Left colon (tissue), 2 donors: ENCODE results near the gene METTL8. TPM values are rescaled to one million over a fixed set of nuclear protein-coding genes. Genes with fewer than 3 reads are reported as not detected.
"Not testable (repeated sequence)": the region's sequence is repeated elsewhere in the genome, so short reads cannot be mapped to it uniquely, and the experiment has no call there.

Experiments
- ATAC-seq: fragments of 200-7000 bp; cut with Tn5 transposase; one replicate; pipeline ENCODE4 v1.9.1; 2020; ENCODE audit warnings: mild to moderate bottlenecking, moderate library complexity
- DNase-seq, 2 donors: peaks; one replicate each; pipeline ENCODE4 v3.0.0-alpha.2; 2020
- intact Hi-C, 2 donors: fragments of 100-400 bp; cut with DNase I in 1 of 2; cut with micrococcal nuclease in 1 of 2; formaldehyde crosslinking; loops; one replicate each; pipeline versions ENCODE4 v1.11.2 to v1.14.0; 2022; cut with DNase I, micrococcal nuclease
- total RNA-seq, 2 donors: library from RNA; stranded (reverse); fragmentation: NEBNext Ultra II Directional; extraction: Animal tissue kit (Norgen Biotek cat#: 25700); gene quantifications; one replicate each; pipeline ENCODE4 v1.2.1, GENCODE V29; 2021
- donor health status: DM: no; HTN: no; CAD: no.
- donor health status: DM: yes; HTN: yes; CAD: no.

The METTL8 gene
- total RNA-seq, 2 donors from 2014 or later: 17.0 to 18.0 TPM

GRCh38 chr2:171323971-171324528 is 109.7 kb downstream of the METTL8 start:
- no peak for DNase-seq
- intact Hi-C loops: no loop called here

GRCh38 chr2:171322928-171323327 is 110.9 kb downstream of the METTL8 start:
- intact Hi-C loops: no loop called here
- DNase-seq (no peak), ATAC-seq (no peak)

More at GRCh38 chr2:171323971-171324528, 109.7 kb downstream of the METTL8 start:
- no peak for ATAC-seq

GRCh38 chr2:171320731-171321130 is 113.1 kb downstream of the METTL8 start:
- no peak for ATAC-seq
- intact Hi-C loops: no loop called here

GRCh38 chr2:171320208-171320621 is 113.6 kb downstream of the METTL8 start:
- intact Hi-C loops: no loop called here
- ATAC-seq: no peak
- no peak for DNase-seq

More at GRCh38 chr2:171320731-171321130, 113.1 kb downstream of the METTL8 start:
- DNase-seq: no peak

GRCh38 chr2:171319164-171319810 is 114.5 kb downstream of the METTL8 start:
- DNase-seq (no peak), ATAC-seq (no peak)
- intact Hi-C loops: no loop called here

GRCh38 chr2:171318463-171318934 is 115.3 kb downstream of the METTL8 start:
- DNase-seq (no peak), ATAC-seq (no peak)
- intact Hi-C loops: no loop called here

- intact Hi-C loops: no loop called here
- ATAC-seq (no peak), DNase-seq (no peak)
Measured at GRCh38 chr2:171317492-171318125, 116.2 kb downstream of the METTL8 start.

GRCh38 chr2:171316755-171317337 is 116.9 kb downstream of the METTL8 start:
- intact Hi-C loops: no loop called here
- DNase-seq: no peak
- ATAC-seq: no peak

GRCh38 chr2:171316220-171316619 is 117.6 kb downstream of the METTL8 start:
- ATAC-seq (no peak), DNase-seq (no peak)
- intact Hi-C loops: no loop called here

GRCh38 chr2:171315781-171316180 is 118.0 kb downstream of the METTL8 start:
- ATAC-seq (no peak), DNase-seq (no peak)
- intact Hi-C loops: no loop called here

- ATAC-seq, DNase-seq, intact Hi-C loops: not testable (repeated sequence)
Measured at GRCh38 chr2:171312182-171312581, 121.6 kb downstream of the METTL8 start.

- ATAC-seq, DNase-seq, intact Hi-C loops: not testable (repeated sequence)
Measured at GRCh38 chr2:171311589-171311988, 122.2 kb downstream of the METTL8 start.

- ATAC-seq (no peak), DNase-seq (no peak)
- intact Hi-C loops: no loop called here
Measured at GRCh38 chr2:171310889-171311288, 122.9 kb downstream of the METTL8 start.

- ATAC-seq (no peak), DNase-seq (no peak)
- intact Hi-C loops: no loop called here
Measured at GRCh38 chr2:171309455-171310286, 124.1 kb downstream of the METTL8 start.

GRCh38 chr2:171308280-171309054 is 125.3 kb downstream of the METTL8 start:
- no peak for ATAC-seq
- no peak for DNase-seq
- intact Hi-C loops: no loop called here

- ATAC-seq: no peak
- intact Hi-C loops: no loop called here
- no peak for DNase-seq
Measured at GRCh38 chr2:171307560-171307959, 126.2 kb downstream of the METTL8 start.

- no peak for ATAC-seq
- no peak for DNase-seq
- intact Hi-C loops: no loop called here
Measured at GRCh38 chr2:171297956-171298355, 135.8 kb downstream of the METTL8 start.

- intact Hi-C loops: no loop called here
- DNase-seq (no peak), ATAC-seq (no peak)
Measured at GRCh38 chr2:171294608-171295007, 139.2 kb downstream of the METTL8 start.
